Measurements from ENCODE around the gene LIME1.

Gene LIME1

DNA sequence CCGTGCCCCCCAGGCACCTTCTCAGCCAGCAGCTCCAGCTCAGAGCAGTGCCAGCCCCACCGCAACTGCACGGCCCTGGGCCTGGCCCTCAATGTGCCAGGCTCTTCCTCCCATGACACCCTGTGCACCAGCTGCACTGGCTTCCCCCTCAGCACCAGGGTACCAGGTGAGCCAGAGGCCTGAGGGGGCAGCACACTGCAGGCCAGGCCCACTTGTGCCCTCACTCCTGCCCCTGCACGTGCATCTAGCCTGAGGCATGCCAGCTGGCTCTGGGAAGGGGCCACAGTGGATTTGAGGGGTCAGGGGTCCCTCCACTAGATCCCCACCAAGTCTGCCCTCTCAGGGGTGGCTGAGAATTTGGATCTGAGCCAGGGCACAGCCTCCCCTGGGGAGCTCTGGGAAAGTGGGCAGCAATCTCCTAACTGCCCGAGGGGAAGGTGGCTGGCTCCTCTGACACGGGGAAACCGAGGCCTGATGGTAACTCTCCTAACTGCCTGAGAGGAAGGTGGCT is 39.1 kb upstream of the LIME1 start:
- DNase-seq: no peak

DNA sequence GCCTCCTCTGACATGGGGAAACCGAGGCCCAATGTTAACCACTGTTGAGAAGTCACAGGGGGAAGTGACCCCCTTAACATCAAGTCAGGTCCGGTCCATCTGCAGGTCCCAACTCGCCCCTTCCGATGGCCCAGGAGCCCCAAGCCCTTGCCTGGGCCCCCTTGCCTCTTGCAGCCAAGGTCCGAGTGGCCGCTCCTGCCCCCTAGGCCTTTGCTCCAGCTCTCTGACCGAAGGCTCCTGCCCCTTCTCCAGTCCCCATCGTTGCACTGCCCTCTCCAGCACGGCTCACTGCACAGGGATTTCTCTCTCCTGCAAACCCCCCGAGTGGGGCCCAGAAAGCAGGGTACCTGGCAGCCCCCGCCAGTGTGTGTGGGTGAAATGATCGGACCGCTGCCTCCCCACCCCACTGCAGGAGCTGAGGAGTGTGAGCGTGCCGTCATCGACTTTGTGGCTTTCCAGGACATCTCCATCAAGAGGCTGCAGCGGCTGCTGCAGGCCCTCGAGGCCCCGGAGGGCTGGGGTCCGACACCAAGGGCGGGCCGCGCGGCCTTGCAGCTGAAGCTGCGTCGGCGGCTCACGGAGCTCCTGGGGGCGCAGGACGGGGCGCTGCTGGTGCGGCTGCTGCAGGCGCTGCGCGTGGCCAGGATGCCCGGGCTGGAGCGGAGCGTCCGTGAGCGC is 38.5 kb upstream of the LIME1 start:
- no peak for DNase-seq

DNA sequence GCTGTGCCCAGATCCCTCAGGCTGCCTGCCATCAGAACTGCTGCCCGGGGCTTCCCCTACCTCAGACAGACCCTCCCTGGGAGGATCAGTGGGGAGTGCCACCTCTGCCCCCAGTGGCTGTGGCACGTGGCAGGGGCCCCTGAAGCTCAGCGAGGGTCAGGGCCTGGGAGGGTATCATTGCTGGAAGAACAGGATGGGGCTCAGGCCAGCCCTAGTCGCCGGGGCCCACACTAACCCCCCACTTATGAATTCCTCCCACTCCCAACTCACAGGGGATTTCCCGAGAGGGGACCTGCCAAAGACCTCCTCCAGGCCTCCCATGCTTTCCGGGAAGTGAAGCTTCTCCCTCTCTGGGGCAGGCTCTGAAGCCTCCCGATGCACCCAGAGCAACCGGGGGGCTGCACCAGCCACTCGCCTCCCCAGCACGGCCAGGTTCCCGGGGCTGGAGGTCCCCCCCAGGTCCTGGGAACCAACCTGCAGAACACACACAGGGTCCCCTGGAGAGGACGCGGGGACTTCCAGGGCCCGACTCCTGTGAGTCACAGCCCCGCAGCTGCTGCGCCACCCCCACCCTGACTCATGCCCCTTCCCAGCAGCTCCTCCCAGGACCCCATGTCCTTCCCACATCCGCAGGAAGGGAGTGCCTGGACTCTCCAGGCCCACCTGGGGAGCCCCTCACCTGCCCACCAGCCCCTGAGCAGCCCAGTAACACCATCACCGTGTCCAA is 37.6 kb upstream of the LIME1 start:
- DNase-seq: peak in 1 of 5 experiments; percentile 39

DNA sequence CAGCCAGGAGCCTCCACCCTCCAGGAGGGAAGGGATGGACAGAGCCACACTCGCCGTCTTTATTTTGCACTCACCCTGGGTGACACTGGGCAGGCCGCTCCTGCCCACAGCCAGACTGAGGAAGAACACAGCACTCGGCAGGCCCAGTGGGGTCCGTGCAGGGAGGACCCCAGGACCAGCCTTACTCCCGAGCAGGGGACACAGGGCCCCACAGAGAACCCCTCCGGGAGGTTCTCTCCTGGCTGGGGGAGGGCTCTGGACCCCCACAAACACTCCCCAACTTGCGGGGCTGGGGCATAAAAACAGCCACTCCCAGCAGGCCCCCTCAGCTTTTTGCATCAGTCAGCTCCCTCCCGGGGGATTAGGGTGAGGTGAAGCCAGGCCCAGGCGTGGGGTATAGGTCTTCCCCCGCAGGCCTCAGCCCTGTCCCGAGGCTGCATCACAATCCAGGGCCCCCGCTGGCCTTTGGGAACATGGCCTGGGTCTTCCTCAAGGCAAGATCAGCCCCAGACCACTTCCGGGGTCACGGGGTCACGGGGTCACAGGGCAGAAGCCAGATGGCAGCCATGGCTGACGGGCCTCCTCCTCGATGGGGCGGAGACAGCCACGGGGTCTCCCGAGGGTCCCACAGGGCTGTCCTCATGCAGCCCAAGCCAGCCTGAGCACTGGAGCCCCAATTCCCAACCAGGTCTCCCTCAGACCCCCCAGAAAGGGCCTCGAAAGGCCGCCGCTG is 36.8 kb upstream of the LIME1 start:
- no peak for DNase-seq

DNA sequence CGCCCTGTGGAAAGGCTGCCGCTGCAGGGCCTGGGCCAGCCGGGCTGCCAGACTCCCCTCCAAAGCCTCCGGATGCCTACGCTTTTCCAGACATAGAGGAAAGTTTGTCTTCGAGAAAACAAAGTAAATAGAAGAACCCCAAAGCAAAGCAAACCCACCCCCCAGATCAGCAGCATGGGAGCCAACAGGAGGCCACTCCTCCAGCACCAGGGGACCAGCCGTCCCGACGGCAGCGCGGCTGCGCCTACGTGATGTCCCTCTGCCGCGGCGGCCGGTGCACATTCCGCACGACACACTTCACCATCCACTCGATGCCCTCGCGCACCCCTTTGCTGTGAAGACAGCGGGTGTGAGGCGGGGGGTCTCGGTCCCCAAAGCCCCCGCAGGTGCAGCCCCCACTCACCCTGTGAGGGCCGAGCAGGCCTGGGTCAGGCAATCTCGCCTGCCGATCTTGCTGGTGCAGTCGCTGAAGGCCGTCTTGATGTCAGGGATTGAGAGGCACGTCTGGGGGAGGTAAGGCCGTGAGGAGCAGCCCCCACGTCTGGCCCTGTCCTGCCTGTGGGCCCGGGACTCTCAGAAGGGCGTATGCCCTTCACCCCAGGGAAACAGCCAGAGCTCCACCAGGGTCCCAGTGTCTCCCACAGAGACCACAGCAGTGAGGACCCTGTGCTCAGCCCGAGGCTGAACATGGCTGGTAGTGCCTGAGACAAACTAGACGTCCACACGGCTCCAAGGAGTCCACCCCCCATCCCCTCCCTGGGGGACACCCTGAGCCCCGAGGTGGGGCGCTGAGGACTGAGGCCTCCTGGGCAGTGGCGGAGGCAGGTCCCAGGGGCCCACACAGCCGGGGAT is 36.0 kb upstream of the LIME1 start:
- no peak for DNase-seq

DNA sequence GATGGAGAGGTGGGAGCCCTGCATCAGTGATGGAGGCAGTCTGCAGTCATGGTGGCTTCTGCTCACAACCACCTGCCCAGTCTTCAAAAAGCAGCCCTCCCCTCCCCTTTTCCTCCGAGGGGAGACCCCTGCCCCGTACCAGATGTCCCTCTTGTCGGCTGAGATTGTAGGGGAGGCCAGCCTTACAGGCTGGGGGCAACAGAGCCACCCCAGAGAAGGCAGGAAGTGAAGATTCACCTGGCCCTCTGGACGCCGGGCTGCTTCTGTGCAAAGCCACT is 35.5 kb upstream of the LIME1 start:
- DNase-seq: no peak

DNA sequence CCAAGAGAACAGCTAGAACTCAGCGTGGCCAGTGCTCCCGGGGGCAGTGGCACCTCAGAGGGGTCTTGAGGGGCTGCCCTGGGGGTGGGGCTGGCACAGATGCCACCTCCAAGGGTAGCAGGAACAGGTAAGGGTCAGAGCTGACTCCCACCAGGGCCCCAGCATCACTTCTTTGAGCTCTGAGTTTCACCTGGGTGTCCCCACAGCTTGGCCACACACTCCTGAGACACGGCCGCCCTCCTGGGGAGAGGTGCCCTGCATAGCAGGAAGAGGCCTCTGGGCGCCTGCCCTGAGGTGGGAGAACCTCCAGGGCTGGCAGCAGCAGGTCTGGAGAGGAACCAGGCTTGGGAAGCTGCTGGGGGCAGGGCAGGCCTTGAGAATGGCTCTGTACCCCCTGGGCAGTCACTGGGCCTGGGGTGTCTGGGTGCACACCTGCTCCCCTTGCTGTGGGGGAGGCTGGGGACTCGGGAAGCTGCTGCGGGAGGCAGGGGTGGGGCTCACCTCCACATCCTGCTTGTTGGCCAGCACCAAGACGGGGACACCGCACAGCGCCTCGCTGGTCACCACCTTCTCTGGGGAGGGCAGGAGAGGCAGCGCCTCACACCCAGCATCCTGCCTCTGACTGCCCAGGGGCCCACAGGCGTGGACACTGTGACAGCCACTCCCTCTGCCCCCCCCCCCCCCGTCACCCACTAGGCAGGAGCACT is 35.0 kb upstream of the LIME1 start:
- peak in 1 of 5 experiments; percentile 28 for DNase-seq

DNA sequence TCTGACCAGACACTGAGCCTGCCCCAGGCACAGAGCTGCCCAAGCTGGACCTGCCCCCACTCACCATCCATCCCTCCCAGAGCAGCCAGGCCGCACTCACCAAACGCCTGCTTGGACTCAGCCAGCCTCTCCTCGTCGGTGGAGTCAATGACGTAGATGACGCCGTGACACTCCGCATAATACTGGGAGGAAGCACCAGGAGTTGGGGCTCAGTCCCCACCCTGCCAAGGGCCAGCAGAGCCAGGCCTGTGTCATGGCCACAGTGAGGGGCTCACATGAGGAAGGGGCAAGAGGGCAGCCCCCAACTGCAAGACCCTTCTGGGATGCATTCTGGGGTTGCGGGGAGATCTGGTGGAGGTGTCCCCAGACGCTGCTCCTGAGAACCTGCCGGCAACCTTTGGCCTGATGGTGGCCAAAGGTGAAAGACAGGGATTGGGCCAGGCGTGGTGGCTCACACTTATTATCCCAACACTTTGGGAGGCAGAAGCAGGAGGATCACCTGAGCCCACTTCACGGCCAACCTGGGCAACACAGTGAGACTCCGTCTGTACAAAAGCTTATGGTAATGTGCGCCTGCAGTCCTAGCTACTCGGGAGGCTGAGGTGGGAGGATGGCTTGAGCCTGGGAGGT is 34.3 kb upstream of the LIME1 start:
- DNase-seq: no peak

DNA sequence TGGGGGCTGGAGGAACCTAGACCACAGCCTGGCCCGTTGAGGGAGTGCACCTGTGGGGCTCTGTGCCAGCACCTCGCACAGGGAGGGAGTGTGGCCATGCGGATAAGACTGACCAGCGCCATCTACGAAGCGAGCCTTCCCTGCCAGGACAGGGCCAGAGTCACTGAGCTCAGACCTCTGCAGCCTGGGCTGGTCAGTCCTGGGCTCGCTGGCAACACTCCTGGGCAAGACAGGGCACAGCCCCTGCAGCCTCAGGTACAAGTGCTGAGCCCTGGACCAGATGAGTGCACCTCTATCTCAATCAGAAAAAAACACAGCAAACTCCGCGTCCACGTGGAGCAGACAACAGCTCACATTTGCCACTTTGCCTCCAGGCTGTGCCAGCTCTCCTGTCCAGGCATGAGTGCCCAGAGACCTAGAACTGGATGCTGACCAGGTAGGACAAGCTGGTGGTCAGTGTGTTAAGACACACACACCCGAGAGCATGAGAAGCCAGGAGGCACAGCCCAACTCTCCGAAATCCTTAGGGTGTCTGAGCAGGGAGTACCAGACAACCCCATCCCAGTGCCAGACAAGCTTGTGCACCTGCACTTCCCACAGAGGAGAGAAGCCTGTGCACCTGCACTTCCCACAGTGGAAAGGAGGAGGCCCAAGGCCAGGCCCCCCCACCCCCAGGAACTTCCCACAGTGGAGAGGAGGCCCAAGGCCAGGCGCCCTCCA is 33.6 kb upstream of the LIME1 start:
- DNase-seq: no peak

DNA sequence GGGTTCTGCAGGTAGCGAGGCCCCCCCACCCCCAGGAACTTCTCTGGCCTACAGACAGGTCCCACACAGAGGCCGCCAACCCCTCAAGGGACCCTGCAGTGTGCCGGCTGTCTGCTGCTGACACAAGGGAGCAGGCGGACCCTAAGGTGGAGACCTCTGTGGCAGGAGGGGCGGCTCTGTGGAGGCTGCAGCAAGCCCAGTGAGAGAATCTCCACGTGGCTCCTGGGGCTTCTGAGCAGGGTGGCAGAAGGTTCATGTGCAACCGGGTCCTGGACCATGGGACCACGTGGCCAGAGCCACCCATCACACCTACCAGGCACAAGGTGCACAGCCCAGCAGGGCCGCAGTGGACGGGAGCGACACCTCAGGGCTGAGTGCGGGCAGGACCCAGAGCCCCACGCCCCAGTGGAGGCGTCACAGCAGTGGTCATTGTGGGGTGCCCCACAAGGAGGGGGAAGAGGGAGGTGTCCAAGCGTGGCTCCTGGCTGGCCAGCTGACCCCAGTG is 32.9 kb upstream of the LIME1 start:
- no peak for DNase-seq

DNA sequence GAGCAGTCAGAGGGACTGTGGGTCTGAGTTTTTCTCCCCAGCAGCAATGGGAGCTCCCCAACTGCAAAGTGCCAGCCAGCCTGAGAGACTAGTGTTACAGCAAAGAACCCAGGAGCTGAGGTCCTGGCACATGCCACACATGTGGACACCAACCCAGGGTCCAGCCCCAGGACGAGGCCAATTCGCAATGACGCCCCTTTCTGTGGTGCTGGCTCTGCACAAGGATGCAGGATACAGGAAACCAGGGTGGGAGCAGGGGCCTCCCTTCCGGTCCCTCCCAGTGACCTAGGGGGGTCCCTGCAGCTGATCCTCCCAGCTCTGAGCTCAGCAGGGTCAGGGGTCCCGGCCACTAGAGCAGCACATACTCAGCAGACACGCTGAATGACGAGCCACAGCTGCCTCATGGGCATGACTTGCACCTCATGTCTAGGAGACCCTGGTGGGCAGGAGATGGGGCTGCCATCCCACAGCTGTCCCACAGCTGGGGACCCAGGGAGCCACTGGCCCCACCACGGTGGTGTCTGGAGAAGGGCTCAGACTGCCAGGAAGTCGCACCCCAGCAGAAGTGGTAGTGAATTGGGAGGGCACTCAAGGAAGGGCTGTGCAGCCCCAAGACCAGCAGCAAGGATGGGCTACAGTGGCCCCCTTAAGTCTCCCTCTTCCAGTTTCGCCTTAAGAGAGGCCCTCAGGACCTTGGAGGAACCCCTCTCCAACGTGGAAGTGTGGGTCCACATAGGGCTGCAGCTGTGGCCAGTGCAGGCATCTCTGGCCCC is 32.3 kb upstream of the LIME1 start:
- no peak for DNase-seq

DNA sequence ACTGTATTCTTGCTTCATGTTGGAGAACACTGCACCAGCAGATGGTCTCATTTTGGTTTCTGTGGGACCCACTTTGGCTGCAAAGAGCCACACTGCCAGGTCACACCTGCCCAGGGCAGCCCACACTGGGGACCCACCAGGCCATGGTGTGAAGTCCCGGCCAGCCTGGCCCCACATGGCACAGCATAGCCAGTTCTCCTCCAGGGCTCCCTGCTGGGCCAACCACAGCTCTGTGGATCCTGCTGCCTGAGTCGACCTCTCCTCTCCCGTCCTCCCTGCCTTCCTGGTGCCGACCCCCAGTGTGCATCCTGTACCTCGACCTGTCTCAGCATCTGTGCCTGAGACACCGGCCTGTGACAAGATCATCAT is 31.7 kb upstream of the LIME1 start:
- no peak for DNase-seq

DNA sequence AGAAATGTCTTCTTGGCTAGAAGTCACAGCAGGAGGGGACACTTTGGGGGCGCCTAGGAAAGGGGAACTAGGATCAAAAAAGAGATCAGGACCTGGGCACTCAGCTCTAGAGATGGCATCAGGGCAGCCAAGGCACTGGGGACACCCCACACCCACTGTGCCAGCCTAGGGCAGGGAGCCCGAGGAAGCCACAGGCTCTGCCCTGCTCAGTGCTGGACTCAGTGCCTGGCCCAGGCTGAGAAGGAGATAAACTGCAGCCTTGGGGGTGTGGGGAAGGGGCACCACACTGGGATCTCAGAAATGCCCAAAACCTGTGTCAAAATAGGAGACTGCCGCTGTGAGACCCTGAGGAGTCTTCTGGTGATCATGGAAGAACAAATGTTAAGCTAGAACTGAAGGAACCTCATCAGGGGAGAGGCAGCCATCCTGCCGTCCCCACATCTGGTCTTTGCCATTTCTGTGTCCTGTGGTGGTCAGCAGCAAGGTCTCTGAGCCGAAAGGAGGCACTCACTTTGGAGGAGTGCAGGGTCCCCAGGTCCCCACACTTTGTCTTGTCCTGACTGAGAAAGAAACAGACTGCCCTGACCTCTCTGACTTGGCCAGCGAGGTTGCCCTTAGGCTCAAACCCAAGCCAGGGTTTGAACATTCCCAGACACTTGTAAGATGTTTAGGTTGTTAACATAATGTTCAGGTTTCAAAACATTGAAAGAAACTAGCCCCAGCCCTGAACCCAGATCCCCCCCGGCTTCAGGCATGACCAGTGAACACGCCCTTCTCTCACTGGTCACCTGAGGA is 31.0 kb upstream of the LIME1 start:
- no peak for DNase-seq

DNA sequence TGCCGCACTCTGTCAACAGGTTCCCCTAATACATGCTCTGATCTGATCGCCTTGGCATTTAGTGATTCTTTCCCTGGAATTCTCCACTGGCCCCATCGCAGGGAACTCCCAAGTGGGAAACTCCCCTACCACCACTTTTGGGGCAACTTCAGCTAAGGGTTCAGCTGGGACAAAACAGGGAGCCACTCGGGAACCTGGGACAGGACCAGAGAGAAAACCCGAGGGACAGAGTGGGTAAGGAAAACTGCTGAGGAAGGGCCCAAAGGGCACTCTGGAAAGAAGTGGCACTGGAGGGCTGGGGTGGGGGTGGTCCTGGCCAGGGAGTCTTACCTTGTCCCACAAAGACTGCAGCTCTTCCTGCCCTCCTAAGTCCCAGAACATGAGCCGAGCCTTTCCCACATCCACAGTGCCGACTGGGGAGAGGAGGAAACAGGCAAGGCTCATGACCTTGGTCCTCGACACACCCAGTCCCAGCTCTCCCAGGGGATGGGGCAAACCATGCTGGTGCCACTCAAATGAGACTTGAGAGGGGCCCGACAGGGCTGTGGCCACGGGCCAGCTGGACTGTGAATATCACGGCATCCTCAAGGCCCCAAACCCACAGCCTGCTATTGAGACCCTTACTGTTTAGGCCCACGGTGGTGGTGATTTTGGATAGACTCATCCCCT is 30.3 kb upstream of the LIME1 start:
- DNase-seq: no peak

DNA sequence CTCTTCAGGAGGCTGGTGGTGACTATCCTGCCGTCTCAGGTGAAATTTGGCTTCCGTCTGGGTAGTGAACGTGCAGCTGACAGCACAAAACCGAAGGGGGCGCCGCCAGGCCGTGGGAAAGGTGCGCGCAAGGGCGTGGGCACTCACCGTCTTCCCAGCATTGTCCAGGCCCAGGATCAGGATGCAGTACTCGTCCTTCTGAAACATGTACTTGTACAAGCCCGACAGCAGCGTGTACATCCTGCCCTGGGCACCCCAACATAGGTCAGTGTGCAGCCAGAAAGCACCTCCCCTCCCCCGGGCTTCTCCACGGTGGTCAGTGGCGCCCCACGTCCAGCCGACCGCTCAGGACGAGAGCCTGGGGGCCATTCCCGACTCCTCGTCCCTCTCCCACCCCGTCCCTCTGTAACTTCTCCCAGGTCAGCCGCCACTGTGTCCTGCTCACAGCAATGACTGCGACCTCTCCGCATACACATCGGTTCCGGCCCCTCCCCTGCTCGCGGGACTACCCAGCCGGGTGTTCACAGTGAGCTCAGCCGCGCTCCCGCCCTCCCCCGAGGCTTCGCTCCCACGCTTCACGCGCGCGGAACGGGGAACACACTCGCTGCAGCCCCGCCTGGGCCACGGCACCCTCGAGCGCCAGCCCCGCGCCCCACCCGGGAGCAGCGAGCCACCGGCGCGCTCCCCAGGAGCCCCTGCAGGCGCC is 29.5 kb upstream of the LIME1 start:
- DNase-seq: peak; percentile 26 to 78 (median 47)

DNA sequence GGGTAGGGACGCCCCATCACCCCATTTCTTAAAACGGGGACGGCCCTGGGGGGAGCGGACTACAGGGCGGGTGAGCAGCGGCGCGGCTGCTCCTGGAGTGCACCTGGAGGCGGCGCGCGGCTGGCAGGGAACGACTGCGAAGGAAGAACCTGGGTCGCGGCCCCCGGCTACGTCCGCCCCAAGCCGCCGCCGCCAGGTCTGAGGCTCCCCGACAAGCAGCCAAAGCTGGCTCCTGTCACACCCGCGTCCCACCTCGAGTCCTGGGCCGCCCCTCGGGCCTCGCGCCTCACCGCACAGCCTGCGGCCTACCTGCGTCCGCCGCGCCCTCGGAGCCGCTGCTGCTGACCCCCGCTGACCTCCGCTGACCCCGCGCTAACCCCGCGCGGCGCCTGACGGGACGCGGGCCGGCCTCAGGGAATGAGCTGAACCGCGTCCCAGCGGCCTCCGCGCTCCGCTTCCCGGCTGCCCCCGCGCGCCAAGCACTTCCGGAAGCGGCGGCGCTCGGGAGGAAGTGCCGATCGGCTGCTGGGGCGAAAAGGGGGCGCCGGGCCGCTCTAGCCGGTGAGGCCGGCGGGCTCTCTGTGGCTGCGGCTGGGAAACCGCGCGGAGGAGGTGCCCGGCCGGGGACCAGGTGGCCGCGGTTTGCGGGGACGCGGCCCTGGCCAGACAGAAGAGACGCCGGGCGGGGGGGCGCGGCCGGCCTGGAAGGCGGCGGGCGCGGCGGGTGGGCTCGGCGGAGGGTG is 28.7 kb upstream of the LIME1 start, which contains the start of the genes ARFRP1 and ZGPAT:
Gene ARFRP1 (minus strand): TSS at position 419 of the 743 bp plus-strand sequence. CDS start 885 bp downstream, outside the sequence.
Gene ZGPAT (plus strand): TSS at position 482 of the 743 bp plus-strand sequence. CDS start 542 bp downstream, outside the sequence.
- peak; percentile 74 to 94 (median 81) for DNase-seq
